Right lobe of liver (tissue), 6 donors: Measurements from ENCODE around the gene LRRC45. TPM values are rescaled to one million over a fixed set of nuclear protein-coding genes. Genes with fewer than 3 reads are reported as not detected.

Experiments used
- ATAC-seq, 4 donors: fragments of 200-7000 bp; cut with Tn5 transposase; one replicate each; pipeline ENCODE4 v1.9.1; 2020; ENCODE audit warnings: mild to moderate bottlenecking in 4 of 4, moderate library complexity in 4 of 4
- DNase-seq, 3 donors: peaks; one replicate each; pipeline ENCODE4 v3.0.0-alpha.2; 2020
- H3K27ac ChIP-seq, 3 donors: fragments of 200-600 bp; one replicate each; pipeline ENCODE4 v1.8.0; 2022
- H3K27me3 ChIP-seq, 2 donors: fragments of 200-600 bp; one replicate each; pipeline ENCODE4 v1.8.0; 2022
- H3K36me3 ChIP-seq, 4 donors: fragments of 200-600 bp; sonication (generic) in 1 of 4; one replicate each; pipeline versions ENCODE4 v1.5.1 to v1.8.0; 2017 to 2022; ENCODE audit warnings: control low read depth in 1 of 4
- H3K4me1 ChIP-seq, 4 donors: fragments of 200-600 bp; sonication (generic) in 1 of 4; one replicate each; pipeline versions ENCODE4 v1.5.1 to v1.8.0; 2017 to 2022; ENCODE audit warnings: control low read depth in 1 of 4
- H3K4me3 ChIP-seq, 3 donors: fragments of 200-600 bp; one replicate each; pipeline ENCODE4 v1.8.0; 2022
- H3K9me3 ChIP-seq, 4 donors: fragments of 200-600 bp; sonication (generic) in 1 of 4; one replicate each; pipeline versions ENCODE4 v1.5.1 to v1.8.0; 2017 to 2022; ENCODE audit warnings: control low read depth in 1 of 4
- CTCF ChIP-seq, 4 donors: fragments of 200-600 bp in 3 of 4; fragments of 450-650 bp in 1 of 4; IDR thresholded peaks; one replicate each; pipeline versions ENCODE4 v1.5.1 to v1.8.0; 2016 to 2022; ENCODE audit warnings: antibody characterized with exemption in 4 of 4, mild to moderate bottlenecking in 2 of 4
- POLR2A ChIP-seq: fragments of 450-650 bp; IDR thresholded peaks from one replicate; pipeline ENCODE4 v1.6.1; 2017; ENCODE audit warnings: antibody characterized with exemption, mild to moderate bottlenecking
- WGBS: methylation state at CpG from one replicate; pipeline ENCODE4 v1.1.6; 2018; ENCODE audit warnings: low coverage, low lambda C conversion rate; ENCODE audit not compliant: insufficient coverage; ENCODE audit errors: missing lambda C conversion rate; 5-methylcytosine and 5-hydroxymethylcytosine counted together
- intact Hi-C, 2 donors: fragments of 100-400 bp; cut with DNase I; formaldehyde crosslinking; loops; one replicate each; pipeline versions ENCODE4 v1.11.2 to v1.14.1; 2022
- total RNA-seq, 6 experiments: library from RNA; depleted of rRNA in 2 of 6; stranded (reverse); fragments of >200 nt in 2 of 6; fragmentation: NEBNext Ultra II Directional in 3 of 6; extraction: Animal tissue kit (Norgen Biotek cat#: 25700) in 3 of 6; gene quantifications; one replicate each; pipeline versions ENCODE4 v1.1.0 to v1.2.4, GENCODE V29; 2016 to 2023
- donor health status: DM: no; HTN: yes; CAD: no.
- donor health status: DM: no; HTN: no; CAD: no.
- donor health status: DM: no; HTN: no; CAD: no.
- donor health status: DM: no; HTN: yes; CAD: no.
- donor health status: DM: no; HTN: yes; CAD: no.

LRRC45 gene
- total RNA-seq, 6 experiments from 2014 or later, result 4.9 to 15.6 (median 11.9) TPM

- no peaks in the 10 kb centered on the region for H3K27me3 ChIP-seq
- no peak for TF ChIP-seq POLR2A
- TF ChIP-seq CTCF (IDR thresholded peaks at IDR 0.05), result no peak
- no peak overlapping the region for H3K4me3 ChIP-seq
- no peak overlapping the region for H3K27ac ChIP-seq
- peak in 1 of 4 donors; percentile 2 for ATAC-seq
- intact Hi-C loops, result no loop called here
- H3K4me1 ChIP-seq, result peaks cover 0 to 22% (median 11%) of the 10 kb centered on the region in 4 donors
- WGBS, result 33% methylated on average over 13 of the region's 20 CpGs
- H3K36me3 ChIP-seq, result peaks cover 0 to 3% (median under 1%) of the 10 kb centered on the region in 4 donors
- DNase-seq, result no peak
- no peaks in the 10 kb centered on the region for H3K9me3 ChIP-seq
These were observed 25.5 kb downstream of the LRRC45 start for GRCh38 chr17:82048571-82048971.

- Histone ChIP-seq H3K36me3 (peaks cover 0 to 7% (median under 1%) of the 10 kb centered on the region in 4 donors), H3K4me1 (peaks cover 0 to 23% (median 11%) of the 10 kb centered on the region in 4 donors), H3K4me3 (no peak overlapping the region), H3K9me3 (no peaks in the 10 kb centered on the region), H3K27ac (no peak overlapping the region), H3K27me3 (no peaks in the 10 kb centered on the region)
- intact Hi-C loops, result no loop called here
- ATAC-seq (no peak), DNase-seq (peak in 1 of 3 donors; percentile 12)
- no peak for TF ChIP-seq CTCF (IDR thresholded peaks at IDR 0.05)
- no peak for TF ChIP-seq POLR2A
- WGBS, result 76% methylated on average over 4 of the region's 8 CpGs
These were observed 26.0 kb downstream of the LRRC45 start for GRCh38 chr17:82049106-82049505.

- Histone ChIP-seq H3K4me1 (peaks cover 0 to 23% (median 11%) of the 10 kb centered on the region in 4 donors), H3K36me3 (peaks cover 0 to 11% (median under 1%) of the 10 kb centered on the region in 4 donors), H3K27ac (no peak overlapping the region), H3K27me3 (no peaks in the 10 kb centered on the region), H3K4me3 (no peak overlapping the region), H3K9me3 (no peaks in the 10 kb centered on the region)
- DNase-seq (peak in 2 of 3 donors; percentile 16 to 50), ATAC-seq (no peak)
- TF ChIP-seq POLR2A (no peak), CTCF (IDR thresholded peaks at IDR 0.05) (no peak)
- intact Hi-C loops, result no loop called here
- WGBS, result no CpG with 5 or more reads among the region's 16 CpGs
These were observed 26.4 kb downstream of the LRRC45 start for GRCh38 chr17:82049521-82049971.

GRCh38 chr17:82050152-82050760 lies 27.2 kb downstream of the LRRC45 start:
- peak overlapping the region; percentile 62 to 79 (median 66) for H3K4me3 ChIP-seq
- peaks cover 0 to 23% (median 11%) of the 10 kb centered on the region in 4 donors for H3K4me1 ChIP-seq
- ATAC-seq (no peak), DNase-seq (peak in 1 of 3 donors; percentile 54)
- peak overlapping the region in 2 of 3 donors; percentile 44 to 76 for H3K27ac ChIP-seq
- H3K36me3 ChIP-seq, result peaks cover 0 to 17% (median under 1%) of the 10 kb centered on the region in 4 donors
- TF ChIP-seq POLR2A (no peak), CTCF (IDR thresholded peaks at IDR 0.05) (no peak)
- 87% methylated on average over 4 of the region's 28 CpGs for WGBS
- no peaks in the 10 kb centered on the region for H3K9me3 ChIP-seq
- intact Hi-C loops, result no loop called here
- no peaks in the 10 kb centered on the region for H3K27me3 ChIP-seq
